H9 (cell line): ENCODE measurements around the gene PACSIN2. TPM values are rescaled to one million over a fixed set of nuclear protein-coding genes. Genes with fewer than 3 reads are reported as not detected.

Experiments
- DNase-seq: peaks from one replicate; pipeline ENCODE4 v3.0.0-alpha.2; 2017
- H2AFZ ChIP-seq: one replicate; pipeline ENCODE4 v1.6.1; 2013; ENCODE audit warnings: mild to moderate bottlenecking, low read length, control low read depth, moderate library complexity
- H2AK5ac ChIP-seq: 2 replicates; pipeline ENCODE4 v1.6.1; 2013; ENCODE audit warnings: low read length, control low read depth, mixed read lengths; ENCODE audit not compliant: insufficient read length
- H2BK120ac ChIP-seq: one replicate; pipeline ENCODE4 v1.6.1; 2013; ENCODE audit warnings: low read depth, mild to moderate bottlenecking, low read length, control low read depth, inconsistent platforms; ENCODE audit not compliant: poor library complexity, severe bottlenecking
- H2BK12ac ChIP-seq: 2 replicates; pipeline ENCODE4 v1.6.1; 2013; ENCODE audit warnings: low read length, control low read depth, mixed read lengths, low read depth; ENCODE audit not compliant: insufficient read length
- H2BK15ac ChIP-seq: 2 replicates; pipeline ENCODE4 v1.6.1; 2013; ENCODE audit warnings: low read depth, low read length, control low read depth
- H2BK20ac ChIP-seq: one replicate; pipeline ENCODE4 v1.6.1; 2013; ENCODE audit warnings: low read depth, mild to moderate bottlenecking, low read length, control low read depth, inconsistent platforms; ENCODE audit not compliant: poor library complexity, severe bottlenecking
- H2BK5ac ChIP-seq: 2 replicates; pipeline ENCODE4 v1.6.1; 2013; ENCODE audit warnings: low read length, control low read depth, mixed read lengths; ENCODE audit not compliant: insufficient read length
- H3K14ac ChIP-seq: 2 replicates; pipeline ENCODE4 v1.6.1; 2013; ENCODE audit warnings: low read length, control low read depth; ENCODE audit not compliant: insufficient read depth
- H3K18ac ChIP-seq: 2 replicates; pipeline ENCODE4 v1.6.1; 2013; ENCODE audit warnings: low read depth, mild to moderate bottlenecking, mixed read lengths, low read length, control low read depth; ENCODE audit not compliant: insufficient read length
- H3K23ac ChIP-seq: 2 replicates; pipeline ENCODE4 v1.6.1; 2013; ENCODE audit warnings: low read length, control low read depth, mixed read lengths, low read depth; ENCODE audit not compliant: insufficient read length
- H3K23me2 ChIP-seq: 2 replicates; pipeline ENCODE4 v1.6.1; 2013; ENCODE audit warnings: low read depth, mild to moderate bottlenecking, mixed read lengths, low read length, control low read depth; ENCODE audit not compliant: insufficient read length, poor library complexity, severe bottlenecking
- H3K27ac ChIP-seq: 2 replicates; pipeline ENCODE4 v1.5.1; 2013; ENCODE audit warnings: low read length, control low read depth, mixed read lengths, low read depth; ENCODE audit not compliant: insufficient read length
- H3K27me3 ChIP-seq: 2 replicates; pipeline ENCODE4 v1.6.1; 2013; ENCODE audit warnings: low read length, control low read depth, inconsistent platforms; ENCODE audit not compliant: insufficient read depth
- H3K4ac ChIP-seq: 2 replicates; pipeline ENCODE4 v1.6.1; 2013; ENCODE audit warnings: low read depth, mild to moderate bottlenecking, control low read depth, inconsistent platforms, low read length, moderate library complexity
- H3K4me1 ChIP-seq: 2 replicates; pipeline ENCODE4 v1.6.1; 2013; ENCODE audit warnings: low read length, control low read depth, inconsistent platforms; ENCODE audit not compliant: insufficient read depth
- H3K4me2 ChIP-seq: 2 replicates; pipeline ENCODE4 v1.6.1; 2013; ENCODE audit warnings: low read length, control low read depth, mixed read lengths; ENCODE audit not compliant: insufficient read length, insufficient read depth
- H3K56ac ChIP-seq: 2 replicates; pipeline ENCODE4 v1.6.1; 2013; ENCODE audit warnings: low read depth, mild to moderate bottlenecking, mixed read lengths, low read length, control low read depth; ENCODE audit not compliant: insufficient read length
- H3K79me1 ChIP-seq: 2 replicates; pipeline ENCODE4 v1.6.1; 2013; ENCODE audit warnings: low read depth, mild to moderate bottlenecking, moderate library complexity, low read length, control low read depth, inconsistent platforms; ENCODE audit not compliant: insufficient read depth, poor library complexity, severe bottlenecking
- H3K79me2 ChIP-seq: 2 replicates; pipeline ENCODE4 v1.6.1; 2013; ENCODE audit warnings: low read length, control low read depth, inconsistent platforms; ENCODE audit not compliant: insufficient read depth
- H3K9ac ChIP-seq: 2 replicates; pipeline ENCODE4 v1.6.1; 2013; ENCODE audit warnings: low read length, control low read depth, mixed read lengths; ENCODE audit not compliant: insufficient read length; ENCODE audit errors: extremely low read depth
- H3K9me3 ChIP-seq: one replicate; pipeline ENCODE4 v1.6.1; 2013; ENCODE audit warnings: low read depth, low read length, inconsistent platforms; ENCODE audit not compliant: control insufficient read depth
- H3T11ph ChIP-seq: one replicate; pipeline ENCODE4 v1.6.1; 2013; ENCODE audit warnings: mild to moderate bottlenecking, low read length, control low read depth, inconsistent platforms
- H4K20me1 ChIP-seq: one replicate; pipeline ENCODE4 v1.6.1; 2013; ENCODE audit not compliant: control insufficient read depth, insufficient read length, insufficient read depth
- H4K5ac ChIP-seq: 2 replicates; pipeline ENCODE4 v1.6.1; 2013; ENCODE audit warnings: low read depth, mild to moderate bottlenecking, mixed read lengths, low read length, control low read depth; ENCODE audit not compliant: insufficient read length
- H4K8ac ChIP-seq: replicated peaks from 2 replicates; pipeline ENCODE4 v1.6.1; 2013; ENCODE audit warnings: low read length, control low read depth, mixed read lengths, low read depth; ENCODE audit not compliant: insufficient read length
- H4K91ac ChIP-seq: 2 replicates; pipeline ENCODE4 v1.6.1; 2013; ENCODE audit warnings: low read depth, mild to moderate bottlenecking, moderate library complexity, mixed read lengths, low read length, control low read depth; ENCODE audit not compliant: insufficient read length
- H3K27ac Mint-ChIP-seq, 3 experiments: 2 replicates in 2 of 3; 3 replicates in 1 of 3; pipeline ENCODE4 v1.8.0; 2020 to 2021; ENCODE audit warnings: mixed read lengths in 3 of 3, mild to moderate bottlenecking in 1 of 3, moderate library complexity in 1 of 3
- H3K27me3 Mint-ChIP-seq: 2 replicates; pipeline ENCODE4 v1.8.0; 2021; ENCODE audit warnings: low read depth, mild to moderate bottlenecking, moderate library complexity, mixed read lengths
- H3K36me3 Mint-ChIP-seq, 3 experiments: 2 replicates in 2 of 3; 3 replicates in 1 of 3; pipeline ENCODE4 v1.8.0; 2020 to 2021; ENCODE audit warnings: low read depth in 3 of 3, mixed read lengths in 3 of 3; ENCODE audit not compliant: insufficient read depth in 1 of 3
- H3K4me1 Mint-ChIP-seq, 2 experiments: 2 replicates each; pipeline ENCODE4 v1.8.0; 2020; ENCODE audit warnings: mixed read lengths in 2 of 2
- H3K4me3 Mint-ChIP-seq, 2 experiments: 2 replicates in 1 of 2; 3 replicates in 1 of 2; pipeline ENCODE4 v1.8.0; 2020 to 2021; ENCODE audit warnings: mild to moderate bottlenecking in 2 of 2, mixed read lengths in 2 of 2, moderate library complexity in 1 of 2
- H3K9me3 Mint-ChIP-seq, 2 experiments: 2 replicates in 1 of 2; 3 replicates in 1 of 2; pipeline ENCODE4 v1.8.0; 2020; ENCODE audit warnings: mild to moderate bottlenecking in 2 of 2, mixed read lengths in 2 of 2, moderate library complexity in 1 of 2
- CTCF ChIP-seq: fragments of 200-600 bp; sonication (generic); conservative IDR thresholded peaks from 3 replicates; pipeline ENCODE4 v1.8.0; 2021; ENCODE audit warnings: antibody characterized with exemption, mild to moderate bottlenecking
- WGBS: extraction: QIAGEN DNeasy Blood & Tissue Kit; methylation state at CpG from one replicate; pipeline ENCODE4 v1.1.7; 2013; ENCODE audit warnings: missing lambda C conversion rate, low lambda C conversion rate, mixed read lengths; ENCODE audit not compliant: insufficient read length; ENCODE audit errors: extremely low coverage; 5-methylcytosine and 5-hydroxymethylcytosine counted together
- total RNA-seq: library from RNA; stranded (reverse); gene quantifications from 2 replicates; pipeline ENCODE4 v1.2.1, GENCODE V29; 2021

Gene PACSIN2
- total RNA-seq, 1 experiment from 2014 or later: 62.3 TPM

GRCh38 chr22:42912059-42912458 lies 102.9 kb downstream of the PACSIN2 start:
- Histone ChIP-seq H3K4me2 (no peak overlapping the region), H4K5ac (no peak overlapping the region), H3K56ac (no peak overlapping the region), H3K4ac (no peak overlapping the region), H3K9me3 (no peaks in the 10 kb centered on the region), H3K9ac (no peak overlapping the region), H3K23ac (no peak overlapping the region), H3T11ph (no peak overlapping the region), H2AFZ (no peak overlapping the region), H2BK20ac (no peak overlapping the region), H3K27me3 (no peaks in the 10 kb centered on the region), H2BK120ac (no peak overlapping the region), H3K23me2 (no peaks in the 10 kb centered on the region), H2BK12ac (no peak overlapping the region), H3K79me2 (peaks cover 2% of the 10 kb centered on the region; the same call in 1 of the 2 replicates), H3K14ac (no peak overlapping the region), H2BK15ac (no peak overlapping the region), H2BK5ac (no peak overlapping the region), H4K91ac (no peak overlapping the region), H4K20me1 (no peaks in the 10 kb centered on the region), H4K8ac (no peak overlapping the region), H3K4me1 (peaks cover 4% of the 10 kb centered on the region; the same call in 1 of the 2 replicates), H3K79me1 (no peaks in the 10 kb centered on the region), H3K27ac (no peak overlapping the region), H2AK5ac (no peak overlapping the region), H3K18ac (no peak overlapping the region)
- no peak overlapping the region for H3K27ac Mint-ChIP-seq
- no peaks in the 10 kb centered on the region for H3K27me3 Mint-ChIP-seq
- DNase-seq: no peak
- H3K4me1 Mint-ChIP-seq: peaks cover 29 to 33% of the 10 kb centered on the region in 2 experiments
- TF ChIP-seq CTCF: no peak
- WGBS: no CpG with 5 or more reads among the region's 6 CpGs
- H3K4me3 Mint-ChIP-seq: no peak overlapping the region
- no peaks in the 10 kb centered on the region for H3K9me3 Mint-ChIP-seq
- H3K36me3 Mint-ChIP-seq: peaks cover 6 to 32% (median 14%) of the 10 kb centered on the region in 3 experiments; a peak in 6 of 7 replicates
